NCI-H1105 (cell line): ENCODE measurements around the gene GRID2IP.

Source experiments
- DNase-seq: peaks from one replicate; lab custom pipeline; 2025; lab: John Stamatoyannopoulos, UW

The GRID2IP gene

DNA sequence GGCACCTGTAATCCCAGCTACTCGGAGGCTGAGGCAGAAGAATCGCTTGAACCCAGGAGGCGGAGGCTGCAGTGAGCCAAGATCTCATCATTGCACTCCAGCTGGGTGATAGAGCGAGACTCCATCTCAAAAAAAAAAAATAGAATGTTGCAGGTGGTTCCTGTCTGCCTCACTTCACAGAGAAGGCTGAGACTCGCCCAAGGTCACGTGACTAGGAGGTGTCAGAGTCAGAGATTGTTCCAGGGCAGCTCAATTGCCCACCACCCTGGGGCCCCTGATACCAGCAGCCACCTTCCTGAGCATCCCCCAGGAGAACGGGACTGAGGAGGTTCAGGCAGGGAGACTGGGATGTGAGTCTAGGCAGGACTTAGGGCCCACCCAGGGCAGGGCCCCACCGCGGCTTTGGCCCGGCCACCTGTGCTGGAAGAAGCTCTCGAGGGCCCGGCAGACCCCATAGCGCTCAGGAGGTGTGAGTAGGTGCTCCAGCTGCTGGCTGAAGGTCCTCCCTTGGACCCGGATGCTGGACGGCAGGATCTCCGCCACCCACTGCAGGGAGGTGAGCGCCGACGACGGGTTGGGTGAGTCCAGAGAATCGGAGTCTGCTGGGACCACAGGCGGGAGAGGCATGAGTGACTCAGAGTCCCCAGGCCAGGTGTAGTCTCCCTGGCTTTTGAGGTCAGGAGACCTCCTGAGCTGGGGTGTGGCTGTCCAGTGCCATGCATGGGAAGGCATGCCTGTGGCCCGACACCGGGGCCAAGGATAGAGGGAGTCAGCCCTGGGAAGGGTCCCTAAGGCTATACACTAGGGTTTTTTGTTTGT, 30.9 kb downstream of the GRID2IP start:
- no peak for DNase-seq

DNA sequence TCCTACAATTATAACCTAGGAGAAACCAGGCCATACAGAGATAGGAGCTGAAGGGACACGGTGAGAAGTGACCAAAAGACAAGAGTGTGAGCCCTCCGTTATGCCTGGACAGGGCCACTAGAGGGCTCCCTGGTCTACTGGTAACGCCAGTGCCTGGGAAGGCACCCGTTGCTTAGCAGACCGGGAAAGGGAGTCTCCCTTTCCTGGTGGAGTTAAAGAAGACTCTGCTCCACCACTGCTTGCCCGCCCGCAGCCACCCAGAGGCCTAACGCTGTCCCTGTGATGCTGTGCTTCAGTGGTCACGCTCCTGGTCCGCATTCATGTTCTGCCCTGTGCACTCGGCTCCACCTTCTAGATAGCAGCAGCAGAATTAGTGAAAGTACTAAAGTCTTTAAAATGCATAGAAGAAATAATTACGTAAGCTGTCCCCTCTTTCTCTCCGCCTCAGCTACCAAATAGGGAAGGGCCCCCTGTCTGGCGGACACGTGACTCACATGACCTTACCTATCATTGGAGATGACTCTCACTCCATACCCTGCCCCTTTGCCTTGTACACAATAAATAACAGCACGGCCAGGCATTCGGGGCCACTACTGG, 34.8 kb downstream of the GRID2IP start:
- peak; percentile 77 for DNase-seq

DNA sequence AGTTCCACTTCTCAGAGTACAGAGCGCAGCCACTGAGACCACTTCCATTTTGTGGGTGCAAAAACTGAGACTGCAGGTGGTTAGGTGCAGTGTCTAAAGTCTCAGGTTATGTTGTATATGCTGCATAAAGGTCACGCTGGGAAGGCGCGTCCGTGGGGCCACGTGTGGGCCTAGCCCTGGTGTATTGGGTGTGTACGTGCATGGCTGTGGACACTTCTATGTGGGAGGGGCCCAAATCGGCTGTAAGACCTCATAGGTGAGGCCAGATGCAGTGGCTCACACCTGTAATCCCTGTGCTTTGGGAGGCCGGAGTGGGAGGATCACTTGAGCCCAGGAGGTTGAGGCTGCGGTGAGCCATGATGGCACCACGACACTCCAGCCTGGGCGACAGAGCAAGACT, 37.7 kb downstream of the GRID2IP start:
- DNase-seq, result no peak

GRCh38 chr7:6512892-6513291, 38.4 kb downstream of the GRID2IP start:
- DNase-seq, result no peak

DNA sequence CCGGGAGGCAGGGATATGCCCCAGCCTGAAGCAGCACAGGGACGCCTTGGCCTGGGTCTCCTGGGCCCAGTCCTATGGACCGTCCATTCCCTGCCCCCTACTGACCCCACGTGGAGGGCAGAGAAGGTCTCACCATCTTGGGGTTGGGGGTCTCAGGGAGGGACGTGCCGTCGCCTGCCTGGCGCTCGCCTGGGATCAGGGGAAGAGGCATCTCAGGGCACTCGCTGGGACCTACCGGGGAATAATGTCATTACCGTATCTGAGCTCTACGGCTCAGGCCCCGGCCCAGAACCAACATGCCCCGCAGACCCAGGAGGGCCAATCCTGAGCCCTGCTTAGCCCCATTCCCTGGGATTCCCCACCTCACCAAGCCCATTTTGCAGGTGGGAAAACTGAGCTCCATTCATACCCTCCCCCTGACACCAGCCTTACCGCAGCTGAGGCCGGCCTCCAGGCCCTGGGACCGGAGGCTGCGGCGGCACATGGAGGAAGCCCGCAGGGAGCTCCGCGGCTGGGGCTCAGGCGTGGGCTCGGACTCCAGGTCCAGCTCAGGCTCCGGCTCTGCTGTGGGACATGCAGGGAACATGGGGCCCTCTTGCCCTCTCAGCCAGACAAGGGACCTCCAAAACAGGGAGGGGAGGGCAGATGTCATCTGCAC, 40.7 kb downstream of the GRID2IP start:
- no peak for DNase-seq

DNA sequence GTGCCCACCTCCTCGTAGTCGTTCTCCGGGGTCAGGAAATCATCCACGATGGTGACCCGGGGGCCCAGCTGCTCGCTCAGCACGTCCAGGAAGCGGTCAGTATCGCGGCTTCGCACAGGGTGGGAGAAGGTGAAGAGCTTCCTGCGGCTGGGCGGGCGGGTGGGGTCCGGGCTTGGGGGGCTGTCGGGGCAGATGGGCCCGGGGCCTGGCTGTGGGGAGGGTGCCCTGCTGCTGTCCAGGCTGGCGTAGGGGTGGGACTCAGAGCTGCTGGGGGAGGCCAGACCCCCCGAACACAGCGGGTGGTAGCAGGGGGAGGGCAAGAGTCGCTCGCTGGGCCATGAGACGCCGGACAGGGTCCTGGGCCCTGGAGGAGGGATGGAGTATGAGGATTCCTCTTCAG, 42.3 kb downstream of the GRID2IP start:
- DNase-seq, result no peak

DNA sequence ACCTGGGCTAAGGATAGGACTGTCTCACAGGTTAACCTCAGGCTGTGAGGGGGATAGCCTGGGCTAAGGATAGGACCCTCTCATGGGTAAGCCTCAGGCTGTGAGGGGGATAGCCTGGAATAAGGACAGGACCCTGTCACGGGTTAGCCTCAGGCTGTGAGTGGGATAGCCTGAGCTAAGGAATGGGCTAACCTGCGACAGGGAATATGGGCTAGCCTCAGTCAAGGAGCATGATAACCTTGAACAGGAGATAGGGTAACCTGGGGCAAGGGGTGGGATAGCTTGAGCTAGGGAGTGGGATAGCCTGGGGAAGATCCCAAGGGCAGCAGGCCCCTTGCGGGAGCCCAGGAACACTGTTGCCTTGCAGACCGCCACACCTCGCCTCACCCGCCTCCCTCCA, 42.7 kb downstream of the GRID2IP start:
- DNase-seq, result no peak

GRCh38 chr7:6507906-6508305, 43.4 kb downstream of the GRID2IP start:
- no peak for DNase-seq

GRCh38 chr7:6505685-6506559, 45.3 kb downstream of the GRID2IP start:
- no peak for DNase-seq

DNA sequence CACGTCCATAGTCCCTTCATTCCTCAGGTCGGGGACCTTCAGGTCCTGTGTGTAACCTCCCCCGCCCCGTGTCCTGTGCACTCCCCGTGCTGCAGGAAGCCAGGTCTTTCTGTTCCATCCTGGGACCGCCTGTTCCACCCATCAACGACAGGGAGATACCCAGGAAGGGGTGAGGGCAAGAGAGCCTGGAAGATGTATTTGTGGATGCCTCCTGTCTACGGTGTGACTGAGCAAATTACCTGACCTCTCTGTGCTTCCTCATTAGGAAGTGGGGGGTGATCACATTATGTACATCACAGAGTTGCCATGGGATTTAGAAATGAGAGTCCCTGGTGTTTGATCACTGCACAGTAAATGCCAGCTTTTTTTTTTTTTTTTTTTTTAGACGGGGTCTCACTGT, 46.3 kb downstream of the GRID2IP start:
- DNase-seq, result no peak

DNA sequence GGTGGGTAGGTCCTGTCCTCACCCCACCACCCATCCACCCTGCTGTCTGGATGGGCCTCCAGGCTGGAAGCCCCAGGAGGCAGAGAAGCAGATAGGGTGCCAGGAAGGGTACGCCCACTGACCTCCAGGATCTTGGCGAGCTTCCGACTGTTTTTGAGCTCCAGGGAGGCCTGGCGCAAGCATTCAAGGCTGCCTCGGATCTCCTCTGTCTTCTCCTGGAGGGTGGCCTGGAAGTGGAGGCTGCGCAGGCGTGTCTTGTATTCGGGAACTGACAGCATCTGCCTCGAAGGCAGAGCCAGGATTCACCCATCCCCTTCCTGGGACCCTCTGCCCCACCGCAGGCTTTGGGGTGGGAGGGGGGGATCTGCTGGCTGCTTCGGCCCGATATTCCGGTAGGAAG, 48.4 kb downstream of the GRID2IP start:
- no peak for DNase-seq

DNA sequence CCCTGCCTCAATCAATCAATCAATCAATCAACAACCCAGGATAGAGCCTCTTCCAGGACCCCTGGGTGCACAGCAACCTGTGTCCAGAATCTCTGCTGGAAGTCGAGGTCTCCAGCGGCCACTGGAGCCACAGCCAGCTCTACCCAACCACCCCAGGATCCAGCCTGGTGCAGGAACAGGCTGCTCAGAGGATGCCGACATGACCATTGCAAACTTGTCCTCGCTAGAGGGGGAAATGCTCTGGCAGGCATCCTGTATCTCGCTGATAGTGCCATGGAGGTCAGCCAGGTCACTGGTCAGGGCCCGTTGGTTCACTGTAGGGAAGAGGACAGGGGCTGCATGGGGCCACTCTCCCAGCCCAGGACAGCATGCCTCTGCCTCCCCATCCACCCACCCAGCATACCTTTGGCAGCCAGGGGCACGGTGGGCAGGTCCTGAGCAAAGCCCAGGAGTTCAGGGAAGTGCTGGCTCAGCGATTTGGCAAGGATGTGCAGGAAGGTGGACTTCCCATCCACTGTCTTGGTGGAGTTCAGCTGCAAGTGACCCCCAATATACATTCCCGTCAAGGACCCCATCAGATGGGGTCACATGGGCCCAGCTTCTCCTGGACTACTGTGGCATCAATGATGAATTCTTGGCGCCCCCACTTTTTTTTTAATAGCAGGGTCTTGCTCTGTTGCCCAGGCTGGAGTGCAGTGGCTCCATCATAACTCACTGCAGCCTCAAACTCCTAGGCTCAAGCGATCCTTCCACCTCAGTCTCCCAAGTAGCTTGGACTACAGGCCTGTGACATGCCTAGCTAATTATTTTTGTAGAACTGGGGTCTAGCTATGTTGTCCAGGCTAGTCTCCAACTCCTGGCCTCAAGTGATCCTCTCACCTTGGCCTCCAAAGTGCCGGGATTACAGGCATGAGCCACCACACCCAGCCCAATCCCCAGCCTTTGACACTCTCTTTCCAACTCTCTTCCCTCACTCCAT, 49.4 kb downstream of the GRID2IP start:
- no peak for DNase-seq

GRCh38 chr7:6500691-6501090, 50.6 kb downstream of the GRID2IP start:
- no peak for DNase-seq

DNA sequence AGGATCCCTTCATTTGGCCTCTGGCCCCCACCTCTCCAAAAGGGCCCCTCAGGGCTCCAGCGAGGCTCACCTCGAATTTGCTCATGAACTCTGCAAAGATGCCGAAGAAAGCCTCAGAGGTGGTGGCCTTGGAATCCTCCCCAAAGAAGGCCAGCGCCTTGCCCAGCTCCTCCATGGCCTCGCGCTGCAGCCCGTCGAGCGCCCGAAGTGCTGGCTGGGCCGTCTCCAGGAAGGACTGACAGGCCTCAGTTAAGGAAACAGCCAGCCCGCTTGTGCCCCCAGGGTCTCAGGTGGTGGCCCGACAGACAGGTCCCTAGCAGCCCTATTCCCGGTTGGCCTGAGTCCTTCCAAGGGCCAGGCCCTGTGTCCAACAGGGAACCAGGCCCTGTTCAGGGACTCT, 53.3 kb downstream of the GRID2IP start:
- no peak for DNase-seq

GRCh38 chr7:6497637-6497905, 53.7 kb downstream of the GRID2IP start:
- DNase-seq, result no peak

- no peak for DNase-seq
Observed at GRCh38 chr7:6496842-6497636, 54.2 kb downstream of the GRID2IP start.

GRCh38 chr7:6495597-6496262, 55.5 kb downstream of the GRID2IP start:
- no peak for DNase-seq

- DNase-seq, result no peak
Observed at GRCh38 chr7:6494365-6494764, 56.9 kb downstream of the GRID2IP start.

GRCh38 chr7:6491194-6491593, 60.1 kb downstream of the GRID2IP start:
- DNase-seq, result no peak

DNA sequence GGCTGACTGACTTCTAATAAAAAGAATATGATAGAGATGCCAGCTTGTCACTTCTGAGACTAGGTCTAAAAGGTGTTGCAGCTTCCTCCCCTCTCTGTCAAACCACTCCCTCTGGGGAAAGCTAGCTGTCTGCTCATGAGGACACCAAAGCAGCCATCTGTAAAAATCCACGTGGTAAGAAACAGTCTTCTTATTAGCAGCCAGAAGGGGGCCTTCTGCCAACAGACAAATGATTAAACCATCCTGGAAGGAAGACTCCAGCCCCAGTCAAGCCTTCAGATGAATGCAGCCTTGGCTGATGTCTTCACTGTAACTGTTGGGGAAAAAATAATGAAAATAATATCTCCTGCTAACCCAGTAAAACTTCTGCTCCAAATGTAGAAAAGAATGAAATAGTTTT, 61.6 kb downstream of the GRID2IP start:
- no peak for DNase-seq
